ENCODE data around the gene CDKAL1.

The CDKAL1 gene

GRCh38 chr6:20678831-20679352 is 144.6 kb downstream of the CDKAL1 start:
- no peak for DNase-seq (ENCODE audit: low read depth)

GRCh38 chr6:20680697-20681165 is 146.5 kb downstream of the CDKAL1 start:
- DNase-seq (ENCODE audit: low read depth): no peak

- no peak for DNase-seq (ENCODE audit: low read depth)
These were observed 147.0 kb downstream of the CDKAL1 start for GRCh38 chr6:20681243-20681684.

- DNase-seq (ENCODE audit: low read depth): no peak
These were observed 150.2 kb downstream of the CDKAL1 start for GRCh38 chr6:20684474-20684873.

- DNase-seq (ENCODE audit: low read depth): no peak
These were observed 151.9 kb downstream of the CDKAL1 start for GRCh38 chr6:20686142-20686541.

GRCh38 chr6:20687494-20687893 is 153.2 kb downstream of the CDKAL1 start:
- no peak for DNase-seq (ENCODE audit: low read depth)

GRCh38 chr6:20688710-20689500 is 154.6 kb downstream of the CDKAL1 start:
- no peak for DNase-seq (ENCODE audit: low read depth)

GRCh38 chr6:20691185-20691584 is 156.9 kb downstream of the CDKAL1 start:
- no peak for DNase-seq (ENCODE audit: low read depth)

GRCh38 chr6:20692023-20692422 is 157.8 kb downstream of the CDKAL1 start:
- no peak for DNase-seq (ENCODE audit: low read depth)

- no peak for DNase-seq (ENCODE audit: low read depth)
These were observed 159.3 kb downstream of the CDKAL1 start for GRCh38 chr6:20693466-20694063.

GRCh38 chr6:20696676-20697075 is 162.4 kb downstream of the CDKAL1 start:
- DNase-seq (ENCODE audit: low read depth): no peak

- DNase-seq (ENCODE audit: low read depth): no peak
These were observed 164.4 kb downstream of the CDKAL1 start for GRCh38 chr6:20698675-20699074.

GRCh38 chr6:20699402-20699801 is 165.1 kb downstream of the CDKAL1 start:
- DNase-seq (ENCODE audit: low read depth): no peak

GRCh38 chr6:20700375-20700774 is 166.1 kb downstream of the CDKAL1 start:
- no peak for DNase-seq (ENCODE audit: low read depth)

- DNase-seq (ENCODE audit: low read depth): no peak
These were observed 168.1 kb downstream of the CDKAL1 start for GRCh38 chr6:20702366-20702765.

- no peak for DNase-seq (ENCODE audit: low read depth)
These were observed 168.8 kb downstream of the CDKAL1 start for GRCh38 chr6:20703049-20703448.

- no peak for DNase-seq (ENCODE audit: low read depth)
These were observed 170.2 kb downstream of the CDKAL1 start for GRCh38 chr6:20704325-20705025.

- DNase-seq (ENCODE audit: low read depth): no peak
These were observed 171.5 kb downstream of the CDKAL1 start for GRCh38 chr6:20705741-20706140.

GRCh38 chr6:20706238-20706938 is 172.1 kb downstream of the CDKAL1 start:
- no peak for DNase-seq (ENCODE audit: low read depth)

GRCh38 chr6:20706939-20707485 is 172.8 kb downstream of the CDKAL1 start:
- no peak for DNase-seq (ENCODE audit: low read depth)

- DNase-seq (ENCODE audit: low read depth): no peak
These were observed 173.6 kb downstream of the CDKAL1 start for GRCh38 chr6:20707870-20708269.
